ENCODE measurements around the gene SAMD4A.
"Not testable (repeated sequence)": the region's sequence is repeated elsewhere in the genome, so short reads cannot be mapped to it uniquely, and the experiment has no call there.

Gene SAMD4A

DNA sequence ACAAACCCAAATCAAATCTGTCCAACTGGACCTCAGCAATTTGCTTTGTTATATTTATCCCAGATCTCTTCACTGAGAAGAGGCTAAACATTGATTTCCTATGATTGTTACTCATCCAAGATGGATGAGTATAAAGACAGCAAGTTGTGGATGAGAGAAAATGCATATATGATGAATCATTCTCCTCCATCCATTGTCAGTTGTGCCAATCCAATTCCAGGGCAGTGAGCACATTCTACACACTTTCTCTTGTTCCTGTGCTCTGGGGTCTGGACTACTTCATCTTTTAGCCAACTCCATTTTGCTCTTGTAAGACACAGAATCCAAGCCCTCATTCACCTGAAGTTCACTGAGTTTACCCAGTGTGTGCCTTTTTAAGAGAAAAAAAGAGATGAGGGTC is 230.0 kb downstream of the SAMD4A start:
- TF ChIP-seq, protein P1, sequence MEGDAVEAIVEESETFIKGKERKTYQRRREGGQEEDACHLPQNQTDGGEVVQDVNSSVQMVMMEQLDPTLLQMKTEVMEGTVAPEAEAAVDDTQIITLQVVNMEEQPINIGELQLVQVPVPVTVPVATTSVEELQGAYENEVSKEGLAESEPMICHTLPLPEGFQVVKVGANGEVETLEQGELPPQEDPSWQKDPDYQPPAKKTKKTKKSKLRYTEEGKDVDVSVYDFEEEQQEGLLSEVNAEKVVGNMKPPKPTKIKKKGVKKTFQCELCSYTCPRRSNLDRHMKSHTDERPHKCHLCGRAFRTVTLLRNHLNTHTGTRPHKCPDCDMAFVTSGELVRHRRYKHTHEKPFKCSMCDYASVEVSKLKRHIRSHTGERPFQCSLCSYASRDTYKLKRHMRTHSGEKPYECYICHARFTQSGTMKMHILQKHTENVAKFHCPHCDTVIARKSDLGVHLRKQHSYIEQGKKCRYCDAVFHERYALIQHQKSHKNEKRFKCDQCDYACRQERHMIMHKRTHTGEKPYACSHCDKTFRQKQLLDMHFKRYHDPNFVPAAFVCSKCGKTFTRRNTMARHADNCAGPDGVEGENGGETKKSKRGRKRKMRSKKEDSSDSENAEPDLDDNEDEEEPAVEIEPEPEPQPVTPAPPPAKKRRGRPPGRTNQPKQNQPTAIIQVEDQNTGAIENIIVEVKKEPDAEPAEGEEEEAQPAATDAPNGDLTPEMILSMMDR (IDR thresholded peaks at IDR 0.05; ENCODE audit: extremely low read depth, missing control alignments): no peak
- no peak for DNase-seq (ENCODE audit: low spot score)

DNA sequence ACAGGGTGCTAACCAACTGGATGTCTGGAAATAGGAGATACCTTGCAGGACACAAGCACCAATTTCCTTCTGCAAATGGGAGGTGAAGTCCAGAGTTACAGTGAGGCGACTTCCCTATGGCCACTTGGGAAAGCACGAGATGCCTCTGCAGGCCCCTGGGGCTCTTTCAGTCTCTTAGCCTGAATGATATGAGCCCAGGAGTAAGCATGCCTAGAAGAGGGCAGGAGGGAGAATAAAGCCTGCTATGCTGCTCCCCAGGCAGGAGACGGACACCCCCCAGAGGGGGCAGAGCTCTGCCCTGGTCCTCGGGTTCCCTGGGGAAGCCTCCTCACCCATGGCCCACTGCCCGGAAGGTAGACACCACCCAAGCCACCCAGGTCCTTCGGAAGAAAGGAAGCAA is 230.6 kb downstream of the SAMD4A start:
- no peak for DNase-seq (ENCODE audit: low spot score)
- TF ChIP-seq, protein P1 (IDR thresholded peaks at IDR 0.05; ENCODE audit: extremely low read depth, missing control alignments): no peak

DNA sequence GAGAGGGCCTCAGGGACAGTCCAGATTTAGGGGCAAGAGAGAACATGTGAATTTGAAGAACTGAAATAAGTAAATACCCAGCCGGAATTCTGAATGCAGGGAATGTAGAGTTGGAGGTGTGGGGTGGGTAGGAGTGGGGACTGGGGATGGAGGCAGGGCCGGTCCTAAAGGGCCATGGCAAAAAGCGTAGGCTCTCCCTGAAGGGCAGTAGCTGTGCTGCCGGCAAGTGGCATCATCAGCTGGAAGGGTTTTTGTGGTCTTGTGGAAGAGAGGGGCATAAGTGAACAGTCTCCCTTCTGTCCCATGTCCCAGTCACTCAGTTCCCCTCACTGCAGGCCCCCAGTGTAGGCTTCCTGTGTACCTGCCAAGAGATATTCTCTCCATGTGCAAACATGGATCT is 231.1 kb downstream of the SAMD4A start:
- TF ChIP-seq, protein P1 (IDR thresholded peaks at IDR 0.05; ENCODE audit: extremely low read depth, missing control alignments): no peak
- DNase-seq (ENCODE audit: low spot score): no peak

DNA sequence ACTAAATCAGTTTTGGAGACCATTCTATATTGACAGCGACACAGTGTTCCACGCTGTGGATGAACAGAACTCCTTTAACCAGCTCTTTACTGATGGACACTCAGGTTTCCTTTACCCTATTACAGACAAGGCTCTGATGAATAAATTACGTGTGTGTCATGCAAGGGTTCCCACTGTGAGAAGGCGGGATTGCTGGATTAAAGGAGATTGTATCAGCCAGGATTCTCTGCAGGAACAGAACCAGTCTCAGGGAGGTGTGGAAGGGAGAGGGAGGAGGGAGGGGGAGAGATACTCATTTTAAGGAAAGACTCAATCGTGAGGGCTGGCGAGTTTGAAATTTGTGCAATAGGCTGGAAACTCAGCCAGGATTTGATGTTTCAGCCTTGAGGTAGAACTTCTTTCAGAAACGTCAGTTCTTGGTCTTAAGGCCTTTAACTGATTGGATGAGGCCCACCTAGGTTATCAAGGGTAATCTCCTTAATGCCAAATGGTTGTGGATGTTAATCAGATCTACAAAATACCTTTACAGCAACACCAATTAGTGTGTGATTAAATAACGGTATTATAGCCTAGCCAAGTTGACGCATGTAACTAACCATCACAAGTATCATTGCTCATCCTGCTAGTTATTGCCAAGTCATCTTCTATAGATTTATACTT is 231.7 kb downstream of the SAMD4A start:
- TF ChIP-seq, protein P1 (IDR thresholded peaks at IDR 0.05; ENCODE audit: extremely low read depth, missing control alignments): no peak
- no peak for DNase-seq (ENCODE audit: low spot score)

DNA sequence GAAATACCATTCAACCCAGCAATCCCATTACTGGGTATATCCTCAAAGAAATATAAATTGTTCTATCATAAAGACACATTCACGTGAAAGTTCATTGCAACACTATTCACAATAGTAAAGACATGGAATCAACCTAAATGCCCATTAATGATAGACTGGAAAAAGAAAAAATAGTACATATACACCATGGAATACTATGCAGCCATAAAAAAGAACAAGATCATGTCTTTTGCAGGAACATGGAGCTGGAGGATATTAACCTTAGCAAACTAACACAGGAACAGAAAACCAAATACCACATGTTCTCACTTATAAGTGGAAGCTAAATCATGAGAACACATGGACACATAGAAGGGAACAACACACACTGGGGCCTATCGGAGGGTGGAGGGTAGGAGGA is 234.6 kb downstream of the SAMD4A start:
- DNase-seq (ENCODE audit: low spot score): not testable (repeated sequence)

DNA sequence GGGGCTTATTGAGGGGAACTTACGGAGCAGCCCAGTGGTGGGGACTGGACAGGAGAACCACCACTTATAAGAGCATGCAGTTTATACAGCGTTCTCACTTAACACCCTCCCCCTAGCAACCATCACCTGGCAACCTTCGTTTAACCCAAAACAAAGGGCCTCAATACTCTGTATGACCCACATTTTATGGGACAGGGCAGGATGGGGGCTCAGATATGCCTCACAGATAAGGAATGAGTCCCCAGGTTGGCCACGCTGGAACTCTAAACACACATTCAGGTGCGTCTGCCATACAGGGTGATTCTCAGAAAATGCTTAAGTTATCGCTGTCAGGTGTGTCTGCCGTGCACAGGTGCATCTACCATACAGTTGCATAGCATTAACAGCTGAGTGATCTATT is 236.5 kb downstream of the SAMD4A start:
- DNase-seq (ENCODE audit: low spot score): no peak
- TF ChIP-seq, protein P1 (IDR thresholded peaks at IDR 0.05; ENCODE audit: extremely low read depth, missing control alignments): no peak

DNA sequence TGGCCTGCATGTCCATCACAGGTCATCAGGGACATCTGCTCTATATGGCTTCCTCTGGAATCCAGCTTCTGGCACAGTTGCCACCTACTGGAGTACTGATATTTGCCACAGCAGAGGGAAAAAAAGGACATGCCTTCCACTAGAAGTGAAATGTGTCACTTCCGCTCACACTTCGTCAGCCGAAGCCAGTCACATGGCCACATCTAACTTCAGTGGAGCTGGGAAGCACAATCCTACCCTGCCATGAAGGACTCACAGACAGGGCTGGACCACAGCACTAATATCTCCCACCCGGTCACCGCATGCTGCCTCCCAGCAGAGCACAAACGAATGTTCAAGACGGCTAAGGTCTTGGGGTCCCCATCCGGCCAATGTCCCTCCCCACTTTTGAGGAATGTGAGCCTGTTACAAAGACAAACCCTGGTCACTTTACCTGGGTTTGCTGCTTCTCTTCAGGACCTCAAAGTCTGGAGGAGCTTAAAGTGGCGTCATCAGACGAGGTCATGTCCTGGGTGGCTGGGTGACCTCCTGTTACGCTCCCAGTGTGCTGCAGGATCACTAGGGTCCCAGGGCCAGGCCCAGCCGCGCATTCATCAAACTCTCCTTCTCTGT is 237.1 kb downstream of the SAMD4A start:
- DNase-seq (ENCODE audit: low spot score): no peak
- TF ChIP-seq, protein P1 (IDR thresholded peaks at IDR 0.05; ENCODE audit: extremely low read depth, missing control alignments): no peak

DNA sequence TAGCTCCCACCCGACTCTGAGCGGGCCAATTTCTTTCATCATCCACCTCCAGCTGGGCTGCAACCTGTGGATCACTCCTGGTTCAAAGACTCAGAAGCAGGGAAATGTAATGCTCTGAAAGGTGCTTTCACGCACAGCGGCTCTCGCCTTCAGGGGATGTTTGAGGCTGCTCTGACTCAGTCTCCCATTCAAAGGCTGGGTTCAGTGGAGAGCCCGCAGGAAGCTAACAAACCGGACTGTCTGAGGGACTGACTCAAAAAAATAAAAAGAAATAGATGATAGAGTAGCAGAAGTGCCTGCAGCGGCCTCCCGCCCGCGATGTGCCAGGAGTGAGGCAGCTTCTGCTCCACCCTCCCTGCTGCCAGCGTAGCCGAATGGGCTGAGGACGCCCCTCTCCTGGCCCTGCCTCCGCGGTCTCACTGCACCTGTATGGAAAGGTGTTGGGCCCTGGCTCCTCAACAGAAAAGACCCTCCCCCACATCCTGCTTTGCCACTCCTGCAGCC is 237.7 kb downstream of the SAMD4A start:
- TF ChIP-seq, protein P1 (IDR thresholded peaks at IDR 0.05; ENCODE audit: extremely low read depth, missing control alignments): no peak
- no peak for DNase-seq (ENCODE audit: low spot score)
